ENCODE results near the gene GOLGA6L10.
"Not testable (repeated sequence)": the region's sequence is repeated elsewhere in the genome, so short reads cannot be mapped to it uniquely, and the experiment has no call there.

- not testable (repeated sequence) for TF ChIP-seq CTCF (IDR thresholded peaks at IDR 0.05); POLR2A (IDR thresholded peaks at IDR 0.05; ENCODE audit: low read depth); POLR2AphosphoS5 (IDR thresholded peaks at IDR 0.05); EP300 (IDR thresholded peaks at IDR 0.05)
Measured at GRCh38 chr15:82381330-82381955, 32.2 kb upstream of the GOLGA6L10 start.

Data from esophagus muscularis mucosa (tissue), 4 donors.